Fibroblast of skin of right quadriceps (primary cell): Measurements from ENCODE around the gene PCK1.
A peak's percentile ranks its signal among the peaks of the same experiment; 100 is the strongest.

ENCODE experiments used
- DNase-seq: peaks from one replicate; pipeline ENCODE4 v3.0.0-alpha.2; 2013

Gene PCK1

DNA sequence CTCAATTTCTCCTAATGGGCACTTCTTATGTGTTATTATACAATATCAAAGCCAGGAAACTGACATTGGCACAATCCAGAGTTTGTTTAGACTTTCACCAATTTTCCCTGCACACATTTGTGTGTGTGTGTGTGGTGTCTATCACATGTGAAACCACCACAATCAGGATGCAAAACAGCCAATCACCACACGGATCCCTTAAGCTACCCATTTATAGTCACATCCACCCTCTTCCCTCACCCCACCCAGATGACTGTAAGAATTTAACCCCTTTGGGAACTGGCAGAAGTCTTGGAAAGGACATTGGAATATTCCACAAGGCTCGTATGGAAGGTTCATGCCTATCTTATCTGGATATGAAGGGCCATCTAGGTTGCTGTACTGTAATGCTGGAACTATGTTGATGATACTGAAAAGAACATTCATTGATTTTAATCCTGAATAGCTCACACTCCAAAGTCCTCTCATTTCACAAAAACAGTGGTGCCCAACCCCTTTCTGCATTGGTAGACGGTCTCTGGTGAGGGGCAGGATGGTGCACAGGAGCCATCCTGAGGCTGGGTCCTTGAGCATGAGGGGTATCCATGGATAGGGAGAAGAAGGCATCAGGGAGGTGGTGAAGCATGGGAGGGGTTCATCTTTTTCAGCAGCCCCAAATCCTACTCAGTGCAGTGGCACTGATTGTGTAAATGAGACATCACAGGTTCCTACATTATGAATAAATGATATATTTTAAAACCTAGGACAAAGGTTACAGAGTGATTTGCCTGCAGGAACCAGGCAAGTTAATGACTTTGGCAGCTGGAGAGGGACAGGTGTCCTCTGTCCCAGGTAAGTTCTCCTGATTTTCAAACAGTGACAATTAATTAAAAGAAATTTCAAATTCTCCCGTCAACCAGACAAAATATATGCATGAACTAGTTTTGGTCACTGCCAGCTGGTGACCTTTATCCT lies 23.9 kb upstream of the PCK1 start:
- no peak for DNase-seq

DNA sequence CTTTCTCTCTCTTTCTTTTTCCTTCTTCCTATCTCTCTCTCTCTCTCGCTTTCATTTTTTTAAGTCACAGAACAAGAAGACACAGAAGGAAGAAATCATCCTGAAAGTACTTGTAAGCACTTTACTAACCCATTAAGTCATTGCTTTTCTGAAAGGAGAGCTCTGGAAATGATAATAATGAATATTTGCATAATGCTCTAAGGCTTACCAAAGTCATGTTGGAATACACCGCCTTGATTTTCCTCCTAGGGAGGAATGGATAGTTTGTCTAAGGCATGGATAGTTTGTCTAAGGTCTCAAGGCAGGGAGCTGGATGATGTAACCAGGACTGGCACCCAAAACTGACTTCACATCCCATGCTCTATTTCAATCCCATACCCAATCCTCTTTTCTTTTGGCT lies 23.1 kb upstream of the PCK1 start:
- DNase-seq = no peak

DNA sequence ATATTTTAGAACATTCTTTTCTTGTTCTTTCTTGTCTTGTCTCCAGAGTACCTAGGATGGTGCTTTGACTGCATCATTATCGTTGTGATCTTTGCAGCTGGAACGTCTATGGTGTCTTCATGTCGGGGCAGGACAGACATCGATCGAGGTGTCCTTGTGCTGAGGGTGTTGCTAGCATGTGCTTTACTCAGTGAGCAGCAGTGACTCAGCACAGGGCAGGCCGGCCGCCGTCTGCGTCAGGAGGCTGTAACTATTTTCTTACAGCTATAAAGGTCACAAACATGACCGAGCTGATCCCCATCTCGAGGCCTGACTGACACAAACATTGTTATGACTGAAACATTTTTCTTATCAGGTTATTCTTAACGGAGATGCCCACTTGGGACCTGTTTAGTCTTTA lies 21.0 kb upstream of the PCK1 start:
- no peak for DNase-seq

DNA sequence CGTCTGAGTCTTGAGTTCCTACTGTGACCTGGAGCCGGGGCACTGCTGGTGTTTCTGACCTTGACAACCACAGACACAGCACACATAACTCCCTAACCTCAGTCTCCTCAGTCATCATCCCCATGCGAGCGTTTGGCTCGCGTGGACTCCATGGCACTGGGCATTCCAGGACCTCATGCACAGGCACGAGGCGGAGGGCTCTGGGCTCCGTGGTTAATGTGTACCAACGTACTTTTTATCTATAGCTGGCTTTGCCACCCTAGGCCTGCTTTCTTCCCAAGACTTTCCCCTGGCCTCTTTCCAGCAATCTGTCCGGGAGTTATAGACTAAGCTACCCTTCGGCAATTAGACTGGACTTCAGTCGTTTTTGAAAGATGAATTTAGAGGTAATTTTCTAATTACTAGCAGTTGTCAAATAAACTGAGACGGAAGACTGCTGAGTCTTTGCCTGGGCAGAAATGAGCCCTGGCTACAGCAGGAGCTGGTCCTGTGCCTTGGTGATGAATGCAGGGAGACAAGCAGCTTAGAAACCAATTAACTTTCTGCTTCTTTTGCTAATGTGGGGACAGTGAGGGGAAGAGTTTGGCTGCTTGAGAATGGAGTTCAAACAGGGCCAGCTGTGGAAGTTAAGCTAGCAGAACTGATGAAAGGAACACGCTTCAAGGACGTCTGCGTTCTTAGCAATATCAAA lies 19.9 kb upstream of the PCK1 start:
- DNase-seq = no peak

DNA sequence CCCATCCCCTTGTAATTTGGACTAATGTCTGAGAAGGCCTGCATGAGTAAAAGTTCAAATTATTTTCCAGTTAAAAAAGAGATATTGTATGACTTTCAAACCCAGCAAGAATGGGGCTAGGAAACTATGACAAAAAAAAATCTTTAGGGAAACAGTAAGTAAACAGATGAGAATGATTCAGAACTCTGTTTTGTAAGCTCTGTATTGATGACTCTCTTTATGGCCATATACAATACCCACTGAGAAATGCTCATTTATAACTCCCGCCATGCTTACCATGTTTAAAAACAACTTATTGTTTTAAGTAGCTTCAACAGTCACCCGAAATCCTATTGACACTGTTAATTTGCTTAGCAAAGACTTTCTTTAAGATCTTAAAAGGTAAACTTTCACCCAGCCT lies 17.2 kb upstream of the PCK1 start:
- no peak for DNase-seq

DNA sequence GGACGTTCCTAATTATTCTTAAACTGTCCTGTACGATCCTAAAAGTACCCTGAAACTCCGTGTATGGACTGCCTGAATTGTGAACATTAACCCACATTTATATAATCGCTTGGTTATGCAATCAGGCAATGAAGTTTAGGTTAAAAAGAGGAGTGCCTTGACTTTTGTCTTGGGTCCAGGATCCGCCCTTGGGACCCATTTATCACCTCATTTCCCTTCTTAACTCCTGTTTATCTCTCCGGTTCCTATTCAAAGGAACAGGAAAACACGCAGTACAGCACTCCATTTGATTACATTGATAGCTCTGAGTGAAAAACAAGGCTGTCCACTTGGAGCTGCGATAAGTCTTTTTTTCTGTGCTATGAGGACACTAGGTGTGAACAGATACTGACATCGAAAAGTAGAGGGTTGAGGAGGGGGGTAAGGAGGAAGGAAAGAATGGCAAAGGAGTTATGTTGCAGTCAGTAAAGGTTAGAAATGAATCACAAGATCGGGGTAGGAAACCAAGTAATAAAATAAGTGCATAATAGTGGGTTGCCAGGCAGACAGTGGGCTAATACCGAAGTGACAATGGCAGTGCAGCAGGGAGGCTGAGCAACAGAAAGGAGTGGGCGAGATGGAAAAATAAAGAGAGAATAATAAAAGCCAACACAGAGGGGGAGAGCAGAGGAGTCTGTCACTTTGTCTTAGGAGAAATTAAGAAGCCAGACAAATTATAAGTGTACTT lies 15.9 kb upstream of the PCK1 start:
- no peak for DNase-seq

DNA sequence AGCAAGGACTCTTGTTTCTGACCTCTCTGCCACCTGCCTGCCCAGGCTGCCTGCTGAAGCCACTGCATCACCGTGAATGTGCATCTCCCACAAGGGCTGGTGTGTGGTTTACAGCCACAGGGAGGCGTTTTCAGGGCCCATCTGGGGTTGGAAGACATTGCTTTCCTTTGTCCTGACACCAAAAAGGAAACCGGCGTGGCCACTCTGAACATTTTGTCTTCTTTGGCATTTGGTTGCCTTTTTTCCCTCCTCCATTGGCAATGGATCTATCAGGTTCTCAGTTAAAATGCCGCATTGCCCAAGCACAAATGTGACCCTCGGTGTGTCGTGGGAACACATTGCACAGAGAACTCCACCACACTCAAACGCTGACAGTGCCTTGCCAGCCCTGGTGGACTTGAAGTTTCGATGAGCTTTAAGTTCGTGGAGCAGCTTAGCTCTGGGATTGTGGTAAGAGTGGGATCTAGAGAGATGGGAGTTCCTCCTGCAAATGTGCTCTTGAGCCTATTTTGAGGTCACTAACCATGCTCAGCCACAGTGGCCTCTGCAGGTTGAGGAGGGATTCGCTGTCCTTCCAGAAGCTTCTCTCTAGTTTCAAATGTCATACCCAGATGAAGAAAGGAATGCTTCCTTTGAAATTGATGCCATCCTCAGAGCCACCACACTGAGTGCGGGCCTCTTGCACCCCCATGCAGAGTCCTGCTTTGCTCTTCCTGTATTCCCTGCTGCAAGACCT lies 14.8 kb upstream of the PCK1 start:
- DNase-seq = no peak

DNA sequence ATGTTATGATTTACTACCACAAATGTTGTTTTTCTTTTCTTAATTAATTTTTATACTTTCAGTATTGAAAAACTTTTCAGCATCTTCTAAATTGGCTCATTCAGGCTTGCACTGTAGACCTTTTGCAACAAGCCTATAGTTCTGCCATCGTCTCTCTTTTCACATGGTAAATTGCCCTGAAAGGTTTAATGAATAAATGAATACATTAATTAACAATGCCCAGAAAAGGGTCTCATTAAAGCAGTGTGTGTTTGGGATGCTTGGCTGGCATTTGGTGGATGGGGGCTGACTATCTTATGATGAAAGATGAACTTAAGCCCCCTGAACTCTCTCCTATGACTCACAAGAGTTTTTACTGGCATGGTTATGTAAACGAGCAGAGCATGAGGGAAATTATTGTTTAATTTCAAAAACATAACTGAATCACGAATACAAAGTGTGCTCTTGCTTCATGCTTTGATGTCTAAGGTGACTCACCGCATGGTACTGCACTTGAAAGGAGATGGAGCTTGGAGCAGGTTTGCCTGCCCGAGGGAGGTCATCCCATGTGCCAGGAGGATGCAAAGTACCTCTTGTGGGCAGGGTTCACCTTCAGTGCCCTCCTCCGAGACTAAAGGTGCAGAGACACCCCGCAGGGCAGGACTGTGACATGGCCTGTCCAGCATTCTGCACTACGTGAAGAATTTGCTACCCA lies 13.8 kb upstream of the PCK1 start:
- DNase-seq = no peak

DNA sequence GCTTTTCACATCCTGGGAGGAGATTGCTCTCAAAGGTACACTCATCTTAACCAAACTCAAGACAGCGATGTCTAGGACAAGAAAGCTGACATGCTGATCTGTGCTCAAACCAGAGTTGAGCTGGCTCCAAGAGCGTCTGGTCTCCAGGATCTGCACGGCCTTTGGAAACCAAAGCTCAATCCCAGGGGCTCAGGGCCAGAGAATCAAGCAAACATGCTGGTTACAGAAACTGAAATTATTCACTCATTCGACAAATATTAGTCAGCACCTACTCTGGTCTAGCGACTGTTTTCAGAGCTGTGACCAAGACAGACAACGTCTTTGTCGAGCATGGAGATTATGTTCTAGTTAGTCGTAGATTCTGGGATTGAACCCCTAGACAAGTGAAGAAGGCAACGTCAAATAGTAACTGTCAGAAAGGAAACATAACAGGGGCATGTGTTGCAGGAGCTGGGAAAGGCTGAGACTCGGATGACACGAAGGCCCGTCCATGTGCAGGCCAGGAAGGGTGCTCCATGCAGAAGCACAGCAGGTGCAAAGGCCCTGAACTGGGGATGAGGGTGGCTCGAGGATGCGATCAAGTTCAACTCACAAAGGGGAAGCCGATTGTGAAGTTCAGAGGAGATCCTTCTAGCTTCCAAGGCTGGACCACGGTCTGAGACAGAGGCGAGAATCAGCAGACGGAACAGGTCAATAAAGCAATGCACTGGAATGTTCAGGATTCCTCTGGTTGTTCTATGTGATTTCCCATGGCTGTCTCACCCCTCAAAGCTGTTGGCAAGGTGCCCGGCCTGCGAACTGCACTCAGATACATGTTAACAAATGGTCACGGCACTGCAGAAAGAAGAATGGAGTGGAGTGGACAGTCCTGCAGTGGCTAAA lies 12.5 kb upstream of the PCK1 start:
- DNase-seq = peak; percentile 3

DNA sequence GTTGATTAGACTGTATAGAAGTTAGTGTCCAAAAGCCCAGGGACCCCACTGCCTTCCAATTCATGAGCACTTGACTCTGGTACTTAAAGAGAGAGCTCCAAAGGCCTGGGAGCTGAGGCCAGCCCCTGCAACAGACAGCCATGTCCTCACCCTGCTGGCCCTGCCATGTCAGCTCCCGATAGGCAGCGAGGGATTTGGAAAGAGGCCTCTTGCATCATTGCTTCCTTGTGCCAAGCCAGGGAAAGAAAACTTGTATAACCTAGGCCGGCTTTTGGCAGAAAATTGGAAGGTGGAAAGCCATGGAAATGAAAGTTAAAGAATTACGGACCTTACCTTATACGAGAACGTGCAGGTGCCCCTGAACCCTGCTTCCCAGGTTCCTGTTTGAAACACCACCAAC lies 8.4 kb upstream of the PCK1 start:
- DNase-seq = no peak

DNA sequence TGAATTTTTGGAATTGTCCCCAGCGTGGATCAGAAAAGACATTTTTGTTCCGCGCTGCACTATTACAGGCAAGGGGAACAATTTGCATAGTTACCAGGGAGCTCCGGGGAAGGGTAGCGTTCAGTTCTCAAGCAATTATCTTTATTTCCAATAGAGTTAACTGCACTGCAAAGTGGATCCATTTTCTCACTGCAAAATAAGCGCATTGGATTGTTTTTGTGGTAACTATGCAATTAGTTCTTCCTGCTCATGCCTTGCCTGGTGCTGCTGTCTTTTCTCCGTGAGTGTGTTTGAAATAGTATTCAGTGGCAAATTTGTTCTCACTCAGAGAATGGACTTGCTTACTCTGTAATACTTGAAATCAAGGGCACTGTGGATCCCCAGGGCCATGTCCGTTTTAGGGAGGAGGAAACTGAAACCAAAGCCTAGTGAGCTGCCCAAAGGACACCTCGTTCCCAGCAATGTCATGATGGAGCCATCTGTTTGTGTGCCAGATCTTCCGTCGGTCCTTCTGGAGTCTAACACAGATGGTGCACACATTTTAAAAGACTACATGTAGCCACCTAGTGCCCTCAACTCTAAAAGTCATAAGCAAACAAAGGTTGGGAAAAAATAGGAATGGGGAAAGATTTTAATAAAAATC lies 7.4 kb upstream of the PCK1 start:
- no peak for DNase-seq

DNA sequence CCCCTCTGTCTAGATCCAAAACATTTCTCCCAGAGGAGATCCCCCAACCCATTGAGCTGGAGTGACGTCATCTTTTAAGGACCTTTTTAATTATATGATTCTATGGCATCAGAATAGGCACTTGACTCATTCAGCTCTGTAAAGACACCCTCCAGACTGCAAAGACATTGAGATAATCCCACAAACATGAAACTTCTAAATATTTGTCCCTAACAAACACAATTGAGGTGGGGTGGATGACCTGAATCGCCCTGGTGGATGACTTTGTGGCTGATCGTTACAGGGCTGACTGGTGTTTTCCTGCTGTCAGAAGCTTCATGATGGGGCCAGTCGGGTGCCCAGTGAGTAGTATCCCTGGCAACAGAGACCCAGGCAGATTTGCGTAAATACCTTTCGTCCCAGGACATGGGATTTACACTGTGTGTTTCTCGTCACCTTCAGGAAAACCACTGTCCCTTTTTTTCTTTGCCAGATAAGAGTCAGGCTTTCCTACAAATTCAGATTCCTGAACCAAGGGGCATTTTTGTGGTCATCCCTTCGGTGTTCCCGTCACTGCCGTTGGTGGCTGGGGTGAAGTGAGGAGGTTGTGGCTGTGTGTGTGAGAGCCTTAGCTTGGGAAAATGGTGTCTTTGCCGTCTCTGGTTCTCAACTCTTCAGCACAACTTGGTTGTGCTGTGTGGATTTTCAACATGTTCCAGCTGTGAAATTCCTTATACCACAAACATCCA lies 5.3 kb upstream of the PCK1 start:
- no peak for DNase-seq

DNA sequence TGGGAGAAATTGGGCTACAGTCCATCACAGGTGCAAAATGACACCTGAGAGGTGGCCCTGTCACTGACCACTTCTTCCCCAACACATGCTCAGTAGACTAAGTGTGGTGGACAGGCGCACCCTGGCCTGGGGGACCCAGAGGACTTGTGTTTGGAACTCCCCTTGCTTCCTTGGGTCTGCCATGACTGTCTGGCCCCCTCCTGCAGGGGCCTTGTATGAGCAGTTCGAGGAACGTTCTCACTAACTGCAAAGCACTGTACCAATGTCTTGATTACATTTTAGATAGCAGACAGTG lies 4.0 kb upstream of the PCK1 start:
- no peak for DNase-seq

DNA sequence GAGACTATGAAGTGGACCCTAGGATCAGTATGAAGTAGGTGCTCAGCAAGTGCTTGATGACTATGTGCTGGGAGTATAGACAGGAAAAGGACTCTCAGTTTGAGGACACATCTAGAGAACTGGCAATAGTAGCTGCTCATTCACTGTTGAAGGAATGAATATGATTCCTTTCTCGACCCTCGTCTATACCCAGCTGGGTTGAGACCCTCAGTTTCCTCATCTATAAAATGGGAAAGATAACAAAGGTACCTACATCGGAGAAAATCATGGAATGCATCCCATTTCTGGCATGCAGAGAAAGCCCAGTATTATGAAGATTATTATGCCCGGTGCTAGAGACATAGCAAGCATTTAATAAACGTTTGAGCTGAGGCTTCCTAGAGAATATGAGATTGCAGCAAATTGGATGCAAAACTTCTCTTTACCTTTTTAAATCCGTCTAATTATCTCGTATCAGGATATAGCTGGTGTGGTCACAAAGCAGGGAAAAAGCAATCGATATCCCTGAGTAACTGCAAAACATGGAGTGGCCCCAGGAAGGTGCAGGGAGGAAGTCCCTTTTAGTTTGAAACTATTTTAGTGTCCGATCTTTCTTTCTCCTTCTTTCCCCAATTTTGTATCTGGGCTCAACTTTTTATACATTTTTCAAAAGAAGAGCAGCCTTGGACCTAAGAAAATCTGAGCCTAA lies 2.8 kb upstream of the PCK1 start:
- DNase-seq = no peak

DNA sequence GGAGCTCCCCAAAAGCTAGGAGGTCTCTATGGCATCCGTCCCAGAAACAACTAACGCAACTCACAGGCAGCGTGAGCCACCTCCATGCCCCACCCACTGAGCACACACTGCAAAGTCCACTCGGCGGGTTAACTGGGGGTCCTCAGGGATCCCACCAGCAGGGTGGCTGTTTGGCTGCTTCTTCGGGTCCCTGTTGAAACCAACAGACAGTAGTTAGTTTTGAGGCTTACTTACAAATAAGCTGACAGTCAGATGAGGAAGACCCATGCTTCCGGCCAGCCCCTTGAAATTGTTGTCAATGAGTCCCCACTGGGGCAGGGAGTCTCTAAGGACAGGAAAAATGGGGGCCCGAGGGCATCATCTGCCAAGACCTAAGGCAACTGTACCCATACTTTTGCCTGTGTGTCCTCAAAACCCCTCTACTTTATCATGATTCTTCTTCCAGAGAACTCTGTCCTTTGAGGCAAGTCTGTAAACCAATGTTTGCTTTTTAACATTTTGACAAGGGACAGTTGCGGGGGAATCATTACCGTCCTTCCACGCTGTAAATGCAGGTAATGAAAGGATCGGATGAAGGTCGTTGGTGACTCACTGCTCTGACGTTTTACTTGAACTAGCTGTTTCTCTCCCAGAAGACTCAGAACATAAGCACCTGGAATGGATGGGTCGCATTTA lies 2.2 kb upstream of the PCK1 start:
- DNase-seq = no peak

DNA sequence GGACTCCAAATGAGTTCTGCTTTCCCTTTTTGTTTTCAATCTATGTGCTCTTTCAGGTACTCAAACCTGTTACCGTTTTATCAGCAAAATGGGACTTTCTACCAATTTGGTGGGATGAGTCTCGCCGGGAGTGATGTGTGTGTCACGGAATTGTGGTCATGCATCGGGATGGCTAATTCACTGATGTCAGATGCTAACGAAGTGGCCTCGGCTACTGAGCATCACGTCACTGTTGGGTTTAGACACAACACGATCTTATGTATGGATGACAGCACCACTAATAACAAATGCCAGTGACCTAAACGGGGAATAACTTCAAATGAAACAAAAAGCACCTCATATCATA lies 1.6 kb upstream of the PCK1 start:
- DNase-seq = no peak

DNA sequence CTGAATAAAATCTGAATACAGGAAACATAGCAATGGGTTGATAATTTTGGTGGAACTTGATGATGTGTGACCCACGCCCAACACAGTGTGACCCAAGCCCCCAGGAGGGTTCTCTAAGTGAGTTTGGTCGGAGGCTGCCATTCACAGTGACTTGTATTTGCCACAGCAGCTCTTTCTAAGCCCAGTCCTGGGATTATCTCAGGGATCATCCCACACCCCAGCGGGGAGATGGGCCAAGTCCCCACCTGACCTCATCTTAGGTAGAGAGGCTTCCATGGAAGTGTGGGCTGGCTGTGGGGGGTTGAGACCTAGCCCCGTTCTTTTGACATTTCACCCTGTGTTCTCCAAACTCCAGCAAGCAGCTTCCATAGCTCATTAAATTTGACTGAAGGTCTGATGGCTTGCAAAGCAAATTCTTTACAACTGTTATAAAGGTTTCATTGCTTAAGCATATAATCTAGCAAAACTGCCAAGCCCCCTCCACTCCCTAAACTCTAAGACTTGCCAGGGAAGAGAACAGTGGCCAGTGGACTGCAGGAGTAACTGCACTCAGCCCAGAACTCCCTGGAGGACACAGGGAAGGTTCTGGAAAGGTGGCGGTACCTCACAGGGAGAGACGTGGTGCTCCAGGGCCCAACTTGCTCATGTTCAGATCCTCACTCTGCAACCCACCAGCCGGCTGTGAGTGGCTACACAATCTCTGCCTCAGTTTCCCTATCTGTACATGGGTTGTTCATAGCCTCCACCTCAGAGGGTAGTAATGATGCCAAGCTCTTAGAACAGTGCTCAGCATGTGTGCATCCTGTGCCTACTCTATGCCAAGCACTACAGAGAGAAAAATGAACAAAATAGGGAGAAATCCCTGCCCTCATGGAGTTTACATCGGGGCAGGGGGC lies 1.0 kb upstream of the PCK1 start:
- no peak for DNase-seq
